Activated CD8-positive, alpha-beta T cell treated with anti-CD3 and anti-CD28 coated beads for 36 hours (primary cell): Measurements from ENCODE around the gene GDF11. TPM values are rescaled to one million over a fixed set of nuclear protein-coding genes. Genes with fewer than 3 reads are reported as not detected.

ENCODE experiments used
- ATAC-seq: fragments of 200-7000 bp; cut with Tn5 transposase; one replicate; pipeline ENCODE4 v1.10.0; 2021; ENCODE audit warnings: mild to moderate bottlenecking, moderate library complexity
- CTCF ChIA-PET: fragments of 350-600 bp; sonication (Branson Sonifier 250); formaldehyde crosslinking; loops from one replicate; lab custom pipeline; 2021; ENCODE audit warnings: antibody characterized with exemption; lab: Charles Lee
- POLR2A ChIA-PET: fragments of 350-600 bp; sonication (Branson Sonifier 250); formaldehyde crosslinking; loops from one replicate; lab custom pipeline; 2021; ENCODE audit warnings: antibody characterized with exemption; lab: Charles Lee
- DNase-seq: peaks from one replicate; pipeline ENCODE4 v3.0.0-alpha.2; 2020
- H3K27ac Mint-ChIP-seq: one replicate; pipeline ENCODE4 v1.8.0; 2021; ENCODE audit warnings: mild to moderate bottlenecking, mixed read lengths
- H3K27me3 Mint-ChIP-seq: one replicate; pipeline ENCODE4 v1.8.0; 2021; ENCODE audit warnings: mixed read lengths
- H3K36me3 Mint-ChIP-seq: one replicate; pipeline ENCODE4 v1.8.0; 2021; ENCODE audit warnings: low read depth, mixed read lengths
- H3K4me1 Mint-ChIP-seq: one replicate; pipeline ENCODE4 v1.8.0; 2021; ENCODE audit warnings: low read depth, mixed read lengths
- H3K4me3 Mint-ChIP-seq: one replicate; pipeline ENCODE4 v1.8.0; 2021; ENCODE audit warnings: mild to moderate bottlenecking, moderate library complexity, mixed read lengths
- H3K9me3 Mint-ChIP-seq: one replicate; pipeline ENCODE4 v1.8.0; 2021; ENCODE audit warnings: mixed read lengths
- CTCF ChIP-seq: fragments of 200-600 bp; IDR thresholded peaks from one replicate; pipeline ENCODE4 v1.8.0; 2022; ENCODE audit warnings: antibody characterized with exemption, mild to moderate bottlenecking
- intact Hi-C: fragments of 100-400 bp; cut with micrococcal nuclease; formaldehyde crosslinking; loops from one replicate; pipeline ENCODE4 v1.10.0; 2022
- total RNA-seq, 2 experiments: library from RNA; stranded (reverse); gene quantifications; one replicate each; pipeline ENCODE4 v1.2.3, GENCODE V29; 2021

GDF11 gene
- total RNA-seq, 2 experiments from 2014 or later, result 7.4 to 9.3 TPM

GRCh38 chr12:55760663-55761062, 17.7 kb downstream of the GDF11 start:
- ATAC-seq (peak; percentile 55), DNase-seq (peak; percentile 53)
- intact Hi-C loops, result no loop called here
- Mint-ChIP-seq H3K27ac (peak overlapping the region; percentile 57), H3K4me1 (peaks cover 14% of the 10 kb centered on the region), H3K4me3 (no peak overlapping the region), H3K27me3 (no peaks in the 10 kb centered on the region), H3K9me3 (no peaks in the 10 kb centered on the region), H3K36me3 (peaks cover 37% of the 10 kb centered on the region)
- POLR2A ChIA-PET, result interaction anchor here (1.5 to 2.3 kb wide), 2 partner anchors 13 to 15 kb away, joined by 3 to 6 read pairs; no protein-coding TSS in a partner anchor
- TF ChIP-seq CTCF, result no peak
- CTCF ChIA-PET, result no interaction called here

DNA sequence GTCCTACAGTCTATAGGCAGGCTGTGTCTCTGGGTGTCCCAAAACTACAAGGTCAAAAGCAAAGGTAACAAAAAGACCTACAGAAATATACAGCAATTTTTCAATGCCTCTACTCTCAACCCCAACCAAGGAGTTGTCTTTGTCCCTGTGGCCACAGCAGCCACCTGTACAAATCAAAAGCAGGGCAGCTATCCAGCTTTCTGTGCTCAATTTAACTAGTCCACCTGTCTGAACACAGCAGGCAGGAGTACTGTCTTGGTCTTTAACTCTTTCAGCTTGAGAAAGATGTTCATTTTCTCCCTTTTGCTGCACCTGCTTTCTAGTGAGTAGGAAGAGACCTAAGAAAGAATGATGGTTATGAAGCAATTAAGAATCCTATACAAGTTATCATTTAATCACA, 19.7 kb downstream of the GDF11 start:
- CTCF ChIA-PET, result interaction anchor here (1.4 kb wide), 1 partner anchor 177 kb away, joined by 3 read pairs; no protein-coding TSS in a partner anchor
- POLR2A ChIA-PET, result interaction anchor here (0.9 to 1.5 kb wide), 2 partner anchors 11 to 24 kb away, joined by 4 to 5 read pairs; no protein-coding TSS in a partner anchor
- no peak for TF ChIP-seq CTCF

GRCh38 chr12:55765736-55766290, 22.9 kb downstream of the GDF11 start:
- no peak for TF ChIP-seq CTCF
- H3K4me3 Mint-ChIP-seq, result no peak overlapping the region
- H3K27me3 Mint-ChIP-seq, result no peaks in the 10 kb centered on the region
- peaks cover 25% of the 10 kb centered on the region for H3K36me3 Mint-ChIP-seq
- intact Hi-C loops, result no loop called here
- ATAC-seq, result no peak
- CTCF ChIA-PET, result interaction anchor here (1.0 to 5.3 kb wide), 3 partner anchors 11 to 230 kb away, joined by 3 to 20 read pairs (median 13); no protein-coding TSS in a partner anchor
- H3K27ac Mint-ChIP-seq, result peak overlapping the region; percentile 50
- no peak for DNase-seq
- POLR2A ChIA-PET, result interaction anchor here (0.6 kb wide), 2 partner anchors 44 to 759 kb away, joined by 3 read pairs; no protein-coding TSS in a partner anchor
- H3K4me1 Mint-ChIP-seq, result peaks cover 10% of the 10 kb centered on the region
- H3K9me3 Mint-ChIP-seq, result no peaks in the 10 kb centered on the region

More for the DNA sequence above, 19.7 kb downstream of the GDF11 start:
- Mint-ChIP-seq H3K27ac (no peak overlapping the region), H3K4me1 (peaks cover 11% of the 10 kb centered on the region), H3K4me3 (no peak overlapping the region), H3K9me3 (no peaks in the 10 kb centered on the region), H3K27me3 (no peaks in the 10 kb centered on the region), H3K36me3 (peaks cover 45% of the 10 kb centered on the region)
- DNase-seq (no peak), ATAC-seq (no peak)
- intact Hi-C loops, result no loop called here

DNA sequence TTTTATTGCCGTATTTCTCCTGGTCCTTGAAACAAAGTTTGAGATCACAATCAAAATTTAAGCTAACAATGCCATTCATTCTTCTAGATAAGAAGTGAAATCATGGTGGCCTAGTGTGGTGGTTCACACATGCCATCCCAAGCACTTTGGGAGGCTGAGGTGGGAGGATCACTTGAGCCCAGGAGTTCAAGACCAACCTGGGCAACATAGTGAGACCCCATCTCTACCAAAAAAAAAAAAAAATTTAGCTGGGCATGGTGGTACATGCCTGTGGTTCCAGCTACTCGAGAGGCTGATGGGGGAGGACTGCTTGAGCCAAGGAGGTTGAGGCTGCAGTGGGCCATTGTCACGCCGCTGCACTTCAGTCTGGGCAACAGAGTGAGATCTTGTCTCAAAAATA, 24.2 kb downstream of the GDF11 start:
- no peak for DNase-seq
- H3K4me3 Mint-ChIP-seq, result no peak overlapping the region
- no peak overlapping the region for H3K27ac Mint-ChIP-seq
- TF ChIP-seq CTCF, result no peak
- no peaks in the 10 kb centered on the region for H3K27me3 Mint-ChIP-seq
- peaks cover 2% of the 10 kb centered on the region for H3K4me1 Mint-ChIP-seq
- no peaks in the 10 kb centered on the region for H3K9me3 Mint-ChIP-seq
- ChIA-PET POLR2A (interaction anchor here (0.7 to 1.4 kb wide), 4 partner anchors 10 to 25 kb away, joined by 3 read pairs; no protein-coding TSS in a partner anchor), CTCF (interaction anchor here (0.6 to 5.3 kb wide), 4 partner anchors 12 to 229 kb away, joined by 3 to 20 read pairs (median 8); no protein-coding TSS in a partner anchor)
- intact Hi-C loops, result no loop called here
- peaks cover 30% of the 10 kb centered on the region for H3K36me3 Mint-ChIP-seq
- ATAC-seq, result no peak

DNA sequence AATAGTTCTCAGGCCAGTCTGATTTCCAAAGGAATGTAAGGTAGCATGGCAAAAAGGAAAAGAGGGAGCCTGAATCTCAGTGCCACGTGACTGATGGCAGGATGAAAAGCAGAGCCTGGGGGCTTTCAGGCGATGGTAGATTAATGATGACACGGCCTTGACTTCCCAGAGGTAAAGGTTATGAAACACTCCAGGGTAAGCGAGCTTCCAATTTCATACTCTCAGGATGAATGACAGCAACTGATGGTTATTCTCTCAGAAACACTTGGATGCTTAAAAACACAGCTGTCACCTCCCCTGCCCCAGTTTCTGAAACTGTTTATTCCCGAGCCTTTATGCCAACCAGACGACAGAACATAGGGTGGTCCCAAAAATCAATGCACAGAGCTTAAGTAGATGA, 28.8 kb downstream of the GDF11 start:
- peak overlapping the region; percentile 8 for H3K27ac Mint-ChIP-seq
- H3K4me3 Mint-ChIP-seq, result no peak overlapping the region
- no peaks in the 10 kb centered on the region for H3K27me3 Mint-ChIP-seq
- CTCF ChIA-PET, result interaction anchor here (0.7 to 3.8 kb wide), 6 partner anchors 15 to 155 kb away, joined by 3 to 25 read pairs (median 4); partner anchors contain the start of gene SARNP
- DNase-seq (no peak), ATAC-seq (no peak)
- H3K4me1 Mint-ChIP-seq, result peaks cover 6% of the 10 kb centered on the region
- no peak for TF ChIP-seq CTCF
- H3K9me3 Mint-ChIP-seq, result no peaks in the 10 kb centered on the region
- peaks cover 31% of the 10 kb centered on the region for H3K36me3 Mint-ChIP-seq
- intact Hi-C loops, result no loop called here
- POLR2A ChIA-PET, result interaction anchor here (1.1 to 1.7 kb wide), 5 partner anchors 26 to 133 kb away, joined by 3 to 6 read pairs (median 3); partner anchors contain the start of gene CD63
